ENCODE data around the gene ARHGEF9.

DNA sequence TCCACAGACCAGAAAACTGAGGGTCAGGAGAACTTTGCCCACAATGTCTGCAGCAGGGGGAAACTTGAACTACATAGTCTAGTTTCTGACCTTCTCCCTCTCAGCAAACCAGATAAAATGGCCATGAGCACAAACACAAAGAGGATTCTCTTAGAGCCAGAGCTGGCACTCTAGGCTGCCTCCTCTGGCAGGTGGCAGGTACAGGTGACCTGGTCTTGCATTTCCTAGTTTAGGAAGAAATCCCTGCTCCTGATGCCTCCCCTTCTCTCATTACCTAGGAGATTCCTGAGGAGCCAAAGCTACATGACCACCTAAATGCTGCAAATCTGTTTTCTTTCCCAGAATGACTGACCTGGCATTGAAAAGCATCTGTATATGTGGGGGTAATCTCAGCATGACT lies 45.1 kb downstream of the ARHGEF9 start:
- TF ChIP-seq, protein P1, sequence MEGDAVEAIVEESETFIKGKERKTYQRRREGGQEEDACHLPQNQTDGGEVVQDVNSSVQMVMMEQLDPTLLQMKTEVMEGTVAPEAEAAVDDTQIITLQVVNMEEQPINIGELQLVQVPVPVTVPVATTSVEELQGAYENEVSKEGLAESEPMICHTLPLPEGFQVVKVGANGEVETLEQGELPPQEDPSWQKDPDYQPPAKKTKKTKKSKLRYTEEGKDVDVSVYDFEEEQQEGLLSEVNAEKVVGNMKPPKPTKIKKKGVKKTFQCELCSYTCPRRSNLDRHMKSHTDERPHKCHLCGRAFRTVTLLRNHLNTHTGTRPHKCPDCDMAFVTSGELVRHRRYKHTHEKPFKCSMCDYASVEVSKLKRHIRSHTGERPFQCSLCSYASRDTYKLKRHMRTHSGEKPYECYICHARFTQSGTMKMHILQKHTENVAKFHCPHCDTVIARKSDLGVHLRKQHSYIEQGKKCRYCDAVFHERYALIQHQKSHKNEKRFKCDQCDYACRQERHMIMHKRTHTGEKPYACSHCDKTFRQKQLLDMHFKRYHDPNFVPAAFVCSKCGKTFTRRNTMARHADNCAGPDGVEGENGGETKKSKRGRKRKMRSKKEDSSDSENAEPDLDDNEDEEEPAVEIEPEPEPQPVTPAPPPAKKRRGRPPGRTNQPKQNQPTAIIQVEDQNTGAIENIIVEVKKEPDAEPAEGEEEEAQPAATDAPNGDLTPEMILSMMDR (IDR thresholded peaks at IDR 0.05), result no peak
- TF ChIP-seq POLR2A (IDR thresholded peaks at IDR 0.05), result no peak
- no peak for TF ChIP-seq POLR2AphosphoS5 (IDR thresholded peaks at IDR 0.05)

Data from upper lobe of left lung (tissue), 4 donors.